SU-DHL-6 (cell line): Measurements from ENCODE around the gene COL11A1.

Experiments
- CTCF ChIP-seq: fragments of 200-600 bp; sonication (generic); IDR thresholded peaks from one replicate; pipeline ENCODE4 v1.5.1; 2017; ENCODE audit warnings: antibody characterized with exemption, mild to moderate bottlenecking, low read length, moderate library complexity; ENCODE audit not compliant: insufficient read depth, poor library complexity, severe bottlenecking
- EZH2phosphoT487 ChIP-seq: fragments of 200-600 bp; sonication (generic), shearing (Covaris generic); conservative IDR thresholded peaks from 2 replicates; pipeline ENCODE4 v1.6.1; 2018; ENCODE audit warnings: mild to moderate bottlenecking, antibody characterized with exemption, low read length, moderate library complexity, mixed read lengths

DNA sequence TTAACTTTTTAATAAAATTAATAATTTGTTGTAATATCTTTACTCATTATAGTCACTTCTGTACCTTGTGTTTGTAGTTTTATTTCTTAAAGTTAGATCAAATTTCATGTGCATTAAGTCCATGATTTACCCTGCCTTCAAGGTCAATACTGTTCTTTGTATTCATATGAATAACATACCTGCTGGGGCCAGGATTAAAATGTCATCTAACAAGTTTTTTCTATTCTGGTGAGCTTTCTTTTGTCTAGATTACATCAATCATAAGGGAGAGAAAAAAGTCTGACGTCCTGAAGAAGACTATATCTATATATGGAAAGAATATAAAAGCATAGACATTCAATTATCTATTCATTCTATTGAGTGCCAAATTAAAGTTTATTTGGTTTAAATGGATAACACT is 232.6 kb downstream of the COL11A1 start:
- no peak for TF ChIP-seq CTCF
- TF ChIP-seq EZH2phosphoT487 = no peak
